ENCODE measurements around the gene ZNF718.
"Not testable (repeated sequence)": the region's sequence is repeated elsewhere in the genome, so short reads cannot be mapped to it uniquely, and the experiment has no call there.

Gene ZNF718

DNA sequence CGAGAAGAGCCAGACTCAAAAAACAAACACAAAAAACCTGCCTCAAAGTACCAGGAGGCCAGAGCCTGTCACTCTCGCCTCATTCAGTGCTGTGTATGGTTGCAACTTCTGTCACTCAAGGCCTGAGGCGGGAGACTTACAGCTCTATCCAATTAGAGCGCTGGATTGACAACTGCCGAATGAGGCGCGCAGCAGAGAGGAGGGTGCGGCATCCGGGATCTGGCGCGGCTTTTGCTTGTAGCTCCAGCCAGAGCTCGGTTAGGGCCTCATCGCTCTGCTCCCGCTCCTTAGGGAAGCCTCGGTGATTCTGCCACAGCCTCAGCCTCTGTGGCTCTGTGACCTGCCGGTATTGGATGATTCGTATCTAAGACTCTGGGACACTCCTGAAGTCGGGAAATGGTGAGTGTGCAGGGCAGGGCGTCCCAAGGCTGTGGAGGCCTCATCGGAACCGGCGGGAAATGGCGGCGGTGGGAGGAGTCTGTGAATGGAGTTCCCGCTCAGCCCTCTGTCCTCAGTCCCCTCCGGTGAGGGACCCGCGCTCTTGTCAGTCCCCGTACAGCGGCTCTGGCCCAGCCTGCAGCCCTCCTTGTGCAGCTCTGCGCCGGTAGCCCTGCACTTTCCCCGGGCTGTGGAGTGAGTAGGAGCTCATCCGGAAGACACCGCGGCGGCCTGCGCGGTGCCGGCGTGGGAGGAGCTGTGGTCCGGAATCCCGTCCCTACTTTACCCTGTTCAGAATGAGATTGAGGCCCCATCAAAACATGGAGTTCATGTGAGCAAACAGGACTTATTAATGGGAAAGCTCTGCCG, at the start of gene ZNF718:
ZNF718 (plus strand) TSS at position 227 of the 807 bp plus-strand sequence; CDS start at position 397, 170 bp downstream.
- FAIRE-seq: peak; percentile 70

DNA sequence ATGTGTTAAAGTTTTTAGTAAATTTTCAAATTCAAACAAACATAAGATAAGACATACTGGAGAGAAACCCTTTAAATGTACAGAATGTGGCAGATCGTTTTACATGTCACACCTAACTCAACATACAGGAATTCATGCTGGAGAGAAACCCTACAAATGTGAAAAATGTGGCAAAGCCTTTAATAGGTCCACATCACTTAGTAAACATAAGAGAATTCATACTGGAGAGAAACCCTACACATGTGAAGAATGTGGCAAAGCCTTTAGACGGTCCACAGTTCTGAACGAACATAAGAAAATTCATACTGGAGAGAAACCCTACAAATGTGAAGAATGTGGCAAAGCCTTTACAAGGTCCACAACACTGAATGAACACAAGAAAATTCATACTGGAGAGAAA, 38.4 kb upstream of the ZNF718 start:
- FAIRE-seq: no peak

DNA sequence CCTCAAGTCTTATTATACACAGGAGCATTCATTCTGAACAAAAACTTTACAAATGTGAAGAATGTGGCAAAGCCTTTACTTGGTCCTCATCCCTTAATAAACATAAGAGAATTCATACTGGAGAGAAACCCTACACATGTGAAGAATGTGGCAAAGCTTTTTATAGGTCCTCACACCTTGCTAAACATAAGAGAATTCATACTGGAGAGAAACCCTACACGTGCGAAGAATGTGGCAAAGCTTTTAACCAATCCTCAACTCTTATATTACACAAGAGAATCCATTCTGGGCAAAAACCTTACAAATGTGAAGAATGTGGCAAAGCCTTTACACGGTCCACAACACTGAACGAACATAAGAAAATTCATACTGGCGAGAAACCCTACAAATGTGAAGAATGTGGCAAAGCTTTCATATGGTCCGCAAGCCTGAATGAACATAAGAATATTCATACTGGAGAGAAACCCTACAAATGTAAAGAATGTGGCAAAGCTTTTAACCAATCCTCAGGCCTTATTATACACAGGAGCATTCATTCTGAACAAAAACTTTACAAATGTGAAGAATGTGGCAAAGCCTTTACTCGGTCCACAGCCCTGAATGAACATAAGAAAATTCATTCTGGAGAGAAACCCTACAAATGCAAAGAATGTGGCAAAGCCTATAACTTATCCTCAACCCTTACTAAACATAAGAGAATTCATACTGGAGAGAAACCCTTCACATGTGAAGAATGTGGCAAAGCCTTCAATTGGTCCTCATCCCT, 37.6 kb upstream of the ZNF718 start:
- FAIRE-seq: not testable (repeated sequence)

DNA sequence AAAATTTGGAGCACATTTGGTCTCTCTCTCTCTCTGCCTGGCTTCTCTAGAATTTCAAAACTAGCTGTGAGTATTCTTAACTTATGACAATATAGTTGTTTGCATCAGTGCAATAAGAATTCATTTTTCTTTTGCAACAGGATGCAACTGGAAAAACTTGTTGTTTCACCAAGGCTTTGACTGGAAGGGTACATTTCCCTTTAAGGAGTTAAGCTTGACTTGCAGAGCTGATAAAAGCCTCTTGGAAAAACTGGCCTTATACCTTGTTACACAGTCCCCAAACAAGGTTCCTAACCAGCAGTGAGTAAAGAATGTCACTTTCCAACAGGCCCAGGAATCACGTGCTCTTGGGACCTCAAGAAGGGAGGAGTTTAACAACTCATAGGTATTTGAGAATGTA, 25.9 kb upstream of the ZNF718 start:
- no peak for FAIRE-seq

DNA sequence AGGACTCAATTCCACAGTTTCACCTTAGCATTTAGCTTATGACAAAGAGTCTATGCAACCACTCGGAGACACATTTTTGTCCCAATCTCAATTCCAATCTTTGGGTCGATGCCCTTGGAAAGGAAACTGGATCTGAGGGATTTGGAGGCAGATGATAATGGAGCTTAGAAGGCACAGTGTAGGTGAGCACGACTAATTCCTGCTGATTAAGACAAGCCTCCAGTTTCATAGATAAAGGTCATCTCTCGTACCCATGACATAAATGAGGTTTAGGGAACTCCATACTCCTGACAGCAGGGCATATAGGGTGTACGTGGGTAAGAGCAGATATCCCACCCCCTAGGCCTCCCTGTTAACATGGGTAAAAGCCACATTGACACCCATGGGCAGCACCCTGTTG, 24.4 kb upstream of the ZNF718 start:
- FAIRE-seq: no peak

DNA sequence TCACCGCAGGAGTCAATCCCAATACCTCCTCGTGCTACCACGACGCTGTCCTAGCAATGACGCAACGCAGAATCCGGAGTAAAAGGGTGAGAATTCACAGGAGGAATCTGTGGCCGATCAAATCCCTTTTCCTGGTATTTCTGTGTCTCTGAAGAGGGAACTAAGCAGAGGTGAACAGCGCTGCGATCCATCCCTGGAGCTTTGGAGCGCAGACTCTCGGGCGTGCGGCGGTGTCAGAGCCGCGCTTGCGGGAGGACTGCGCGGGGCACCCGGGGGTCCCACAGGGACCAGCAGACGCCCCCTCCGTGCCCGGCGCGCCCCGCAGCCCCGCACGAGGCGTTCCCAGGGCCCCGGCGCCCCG, 17.2 kb upstream of the ZNF718 start:
- FAIRE-seq: no peak

DNA sequence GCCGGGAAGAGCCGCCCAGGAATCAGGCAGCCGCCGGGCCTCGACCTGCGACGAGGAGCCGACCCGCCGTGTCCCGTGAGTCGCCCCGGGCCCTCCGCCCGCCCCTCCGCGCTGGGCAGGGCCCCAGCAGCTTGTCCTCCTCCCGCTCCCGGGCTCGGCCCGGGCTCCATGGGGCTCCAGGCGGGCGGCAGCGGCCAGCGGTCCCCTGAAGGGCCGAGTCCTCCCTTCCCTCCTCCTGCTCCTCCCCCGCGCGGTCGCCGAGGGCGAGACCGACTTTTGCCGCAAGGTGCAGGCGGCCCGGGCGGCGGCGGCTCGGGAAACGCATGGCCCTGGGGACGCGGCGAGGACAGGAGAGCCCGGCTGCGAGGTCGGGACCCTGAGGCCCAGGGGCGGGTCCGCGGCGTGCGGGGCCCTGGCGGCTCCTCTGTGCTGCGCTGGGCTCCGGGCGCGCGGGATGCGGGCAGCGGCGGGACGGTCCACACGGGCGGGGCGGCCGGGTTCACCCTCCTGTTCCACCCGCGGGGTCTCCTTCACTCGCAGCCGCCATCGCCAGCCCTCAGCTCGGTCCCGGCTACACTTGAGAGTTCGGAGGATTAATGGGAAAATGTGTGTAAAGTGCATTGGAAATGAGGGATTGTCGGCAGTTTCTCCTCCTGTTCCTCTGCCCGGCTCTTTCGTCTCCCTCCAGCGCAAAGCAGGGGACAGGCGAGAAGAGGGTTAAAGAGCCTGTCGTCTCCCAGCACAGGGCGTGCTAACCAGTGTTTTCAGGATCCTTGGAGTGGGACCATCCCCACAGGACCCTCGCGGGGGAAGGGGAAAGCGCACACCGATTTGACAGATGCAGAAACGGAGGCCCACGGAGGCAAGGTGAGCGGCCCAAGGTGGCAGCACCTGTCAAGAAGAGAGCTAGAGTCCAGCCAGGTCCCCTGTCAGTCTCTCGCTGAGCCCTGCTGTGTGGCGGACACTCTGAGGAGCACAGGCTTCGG, 16.6 kb upstream of the ZNF718 start:
- no peak for FAIRE-seq

DNA sequence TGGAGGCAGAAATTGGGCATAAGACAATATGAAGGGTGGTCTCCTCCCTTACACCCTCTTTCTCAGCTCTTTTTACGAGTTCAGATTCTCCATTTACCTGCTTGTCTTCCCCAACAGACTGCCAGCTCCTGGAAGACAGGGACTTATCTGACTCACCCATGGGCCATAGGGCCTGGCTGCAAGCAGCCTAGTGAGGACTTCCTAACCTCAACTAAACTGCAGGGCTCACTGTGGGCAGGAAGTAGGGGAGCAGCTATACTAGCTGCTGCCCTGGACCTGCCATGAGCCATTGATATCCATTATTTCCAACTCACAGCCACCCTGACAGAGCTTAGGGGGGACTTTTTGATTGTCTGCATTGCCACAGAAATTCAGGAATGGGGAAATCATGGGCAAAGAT, 11.5 kb upstream of the ZNF718 start:
- no peak for FAIRE-seq

DNA sequence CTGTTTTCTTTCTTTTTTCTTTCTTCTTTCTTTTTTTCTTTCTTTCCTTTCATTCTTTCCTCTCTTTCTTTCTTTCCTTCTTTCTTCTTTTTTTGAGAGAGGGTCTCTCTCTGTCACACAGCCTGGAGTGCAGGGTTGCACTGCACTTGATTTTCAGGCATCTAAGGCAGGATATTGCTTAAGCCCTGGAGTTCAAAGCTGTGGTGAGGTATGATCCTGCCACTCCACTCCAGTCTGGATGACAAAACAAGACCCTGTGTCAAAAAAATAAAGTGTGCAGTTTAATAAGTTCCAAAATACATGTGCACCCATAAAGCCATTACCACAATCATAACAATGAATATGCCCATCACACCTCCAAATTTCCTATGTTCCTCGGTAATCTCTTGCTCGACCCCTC, 10.6 kb upstream of the ZNF718 start:
- no peak for FAIRE-seq

DNA sequence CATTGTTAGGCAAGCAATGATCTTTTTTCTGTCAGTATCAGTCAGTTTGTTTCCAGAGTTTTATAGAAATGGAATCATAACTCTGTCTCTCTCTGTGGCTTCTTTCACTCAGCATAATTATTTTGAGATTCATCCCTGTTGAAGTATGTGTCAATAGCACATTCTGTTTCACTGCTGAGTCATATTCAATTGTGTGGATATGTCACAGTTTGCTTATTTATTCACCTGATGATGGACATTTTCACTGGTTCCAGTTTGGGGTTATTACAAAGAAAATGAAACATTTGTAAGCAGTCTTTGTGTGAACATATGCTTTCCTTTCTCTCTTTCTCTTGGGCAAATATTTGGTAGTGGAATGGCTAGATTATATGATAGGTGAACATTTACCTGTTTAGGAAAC, 10.2 kb upstream of the ZNF718 start:
- FAIRE-seq: no peak

DNA sequence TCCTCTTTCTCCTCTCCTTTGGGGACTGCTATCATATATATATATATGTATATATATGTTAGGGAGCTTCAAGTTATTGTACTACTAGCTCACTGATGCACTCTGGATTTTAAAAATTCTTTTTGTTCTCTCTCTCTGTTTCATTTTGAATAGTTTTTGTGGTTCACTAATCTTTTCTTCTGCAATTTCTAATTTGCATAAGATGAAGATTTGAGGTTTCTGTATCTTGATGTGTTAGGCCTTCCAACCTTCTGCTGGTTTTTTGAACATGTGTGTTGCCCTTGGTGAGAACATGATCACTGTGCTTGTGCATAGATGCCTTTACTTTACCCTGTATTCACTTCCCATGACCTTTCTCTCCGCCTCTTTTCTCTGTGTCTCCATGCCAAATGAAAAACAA, 7.8 kb upstream of the ZNF718 start:
- no peak for FAIRE-seq

DNA sequence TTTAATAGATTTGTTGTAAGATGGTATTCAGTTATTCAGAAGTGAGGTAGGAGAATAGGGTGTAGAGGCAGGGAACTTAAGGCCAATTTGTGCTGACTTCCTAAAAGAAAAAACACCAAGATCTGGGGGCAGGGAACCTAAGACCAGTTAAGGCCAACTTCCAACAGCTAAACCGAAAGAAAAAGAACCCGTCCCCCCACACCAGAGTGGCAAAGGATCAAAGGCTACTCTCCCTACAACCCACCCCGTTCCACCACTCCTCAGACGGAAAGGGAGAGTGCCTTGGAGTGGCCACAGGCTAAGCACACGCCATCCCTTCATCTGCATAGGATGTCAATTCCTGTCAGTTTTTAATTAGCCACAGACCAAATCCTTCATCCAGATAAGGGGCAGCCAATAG, 3.7 kb upstream of the ZNF718 start:
- no peak for FAIRE-seq

DNA sequence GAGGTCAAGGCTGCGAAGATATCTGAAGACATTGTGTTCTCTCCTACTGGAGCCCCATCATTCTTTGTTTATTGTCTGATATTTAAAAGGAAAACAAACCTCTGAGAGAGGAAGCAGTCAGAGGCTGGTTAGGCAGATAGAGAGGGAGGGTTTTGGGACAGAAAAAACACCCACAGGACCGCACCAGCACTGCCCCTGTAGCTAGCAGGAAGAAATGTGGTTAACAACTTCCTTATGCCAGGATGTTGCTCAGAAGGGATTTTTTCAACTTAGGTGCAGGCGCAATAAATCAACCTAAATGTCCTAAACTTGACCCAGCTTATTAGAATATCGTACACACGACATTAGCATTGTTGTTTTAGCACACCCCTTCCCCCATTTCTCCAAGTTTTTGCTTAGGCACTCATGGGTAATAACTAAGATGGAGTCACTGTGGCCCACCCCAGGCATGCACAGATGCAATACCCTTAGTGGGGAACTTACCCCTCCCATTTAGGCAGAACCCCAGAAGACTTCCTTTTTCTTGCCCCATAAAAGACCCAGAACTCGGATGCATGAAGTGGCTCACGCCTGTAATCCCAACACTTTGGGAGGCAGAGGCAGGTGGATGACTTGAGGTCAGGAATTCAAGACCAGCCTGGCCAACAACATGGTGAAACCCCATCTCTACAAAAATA, 2.8 kb upstream of the ZNF718 start:
- no peak for FAIRE-seq

DNA sequence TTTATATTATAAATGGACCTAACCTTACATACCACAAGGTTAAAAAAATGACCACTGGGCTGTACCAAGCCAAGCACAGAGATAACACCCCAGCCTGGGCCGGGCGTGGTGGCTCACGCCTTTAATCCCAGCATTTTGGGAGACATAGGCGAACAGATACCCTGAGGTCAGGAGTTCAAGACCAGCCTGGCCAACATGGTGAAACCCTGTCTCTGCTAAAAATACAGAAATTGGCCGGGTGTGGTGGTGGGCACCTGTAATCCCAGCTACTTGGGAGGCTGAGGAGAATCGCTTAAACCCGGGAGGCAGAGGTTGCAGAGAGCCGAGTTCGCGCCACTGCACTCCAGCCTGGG, 403 bp upstream of the ZNF718 start:
- FAIRE-seq: not testable (repeated sequence)

DNA sequence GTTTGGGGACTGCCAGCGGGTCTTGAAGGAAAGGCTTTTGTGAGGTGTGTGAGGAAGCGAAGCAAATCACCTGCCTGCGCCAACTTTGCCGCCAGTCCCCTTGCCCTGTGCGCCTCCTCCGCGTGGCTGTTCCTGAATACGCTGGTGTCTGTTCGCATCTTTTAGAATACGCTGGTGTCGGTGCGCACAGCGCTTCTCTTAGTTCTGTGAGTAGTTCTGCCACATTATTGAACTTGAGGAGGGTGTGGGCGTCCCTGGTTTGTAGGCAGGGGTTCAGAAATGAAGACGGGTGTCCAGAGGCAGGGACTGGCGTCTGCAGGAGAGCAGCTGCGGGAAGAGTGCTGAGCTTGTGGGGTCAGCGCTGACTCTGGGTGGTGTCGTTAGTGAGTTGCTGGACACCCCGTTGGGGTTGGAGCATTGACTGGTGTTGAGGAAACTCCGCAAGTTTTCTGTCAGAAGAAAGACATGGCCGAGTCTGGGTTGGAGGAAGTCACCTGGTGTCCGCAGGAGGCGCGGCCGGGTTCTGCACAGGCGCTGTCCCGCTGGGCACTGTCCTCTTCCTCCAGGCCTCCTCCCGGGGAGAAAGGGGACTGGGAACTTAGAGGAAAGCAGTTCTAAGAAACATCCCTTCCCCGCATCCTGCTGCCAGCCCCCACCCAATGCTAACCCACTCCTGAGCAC, 930 bp downstream of the ZNF718 start:
- FAIRE-seq: no peak

DNA sequence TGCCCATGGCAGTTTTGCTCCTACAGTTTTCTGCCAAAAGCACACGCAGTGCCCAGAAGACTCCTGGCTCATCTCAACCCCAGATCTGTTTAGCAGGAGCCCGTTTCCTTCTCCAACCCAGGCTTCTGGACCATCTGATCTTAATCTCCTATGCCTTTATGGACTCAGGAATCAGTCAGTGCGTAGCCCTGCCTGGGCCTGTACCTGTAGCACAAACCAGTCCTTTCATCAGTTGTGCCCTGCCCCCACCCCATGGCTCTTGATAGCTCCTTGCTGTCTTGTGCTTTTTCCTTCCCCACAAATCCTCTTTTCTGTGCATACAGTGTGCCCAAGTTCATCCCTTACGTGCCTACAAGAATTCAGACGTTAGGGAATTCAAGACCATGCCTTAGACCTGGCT, 1.5 kb downstream of the ZNF718 start:
- no peak for FAIRE-seq

DNA sequence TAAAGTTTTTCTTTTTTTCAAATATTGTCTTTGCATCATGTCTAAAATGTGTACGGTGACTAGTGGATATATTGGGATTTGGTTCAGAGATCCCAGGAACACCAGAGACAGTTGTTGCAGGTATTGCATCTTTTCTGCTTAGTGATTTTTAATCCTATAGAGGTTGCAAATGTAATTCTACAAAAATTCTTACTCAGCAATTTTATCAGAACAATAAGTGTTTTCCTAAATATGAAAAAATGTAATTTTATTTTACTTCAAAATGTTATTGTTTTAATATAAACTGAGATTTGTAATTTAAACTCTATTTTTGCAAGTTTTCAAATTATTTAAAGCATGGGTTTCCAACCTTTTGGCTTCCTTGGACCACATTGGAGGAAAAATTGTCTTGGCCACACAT, 8.2 kb downstream of the ZNF718 start:
- no peak for FAIRE-seq

DNA sequence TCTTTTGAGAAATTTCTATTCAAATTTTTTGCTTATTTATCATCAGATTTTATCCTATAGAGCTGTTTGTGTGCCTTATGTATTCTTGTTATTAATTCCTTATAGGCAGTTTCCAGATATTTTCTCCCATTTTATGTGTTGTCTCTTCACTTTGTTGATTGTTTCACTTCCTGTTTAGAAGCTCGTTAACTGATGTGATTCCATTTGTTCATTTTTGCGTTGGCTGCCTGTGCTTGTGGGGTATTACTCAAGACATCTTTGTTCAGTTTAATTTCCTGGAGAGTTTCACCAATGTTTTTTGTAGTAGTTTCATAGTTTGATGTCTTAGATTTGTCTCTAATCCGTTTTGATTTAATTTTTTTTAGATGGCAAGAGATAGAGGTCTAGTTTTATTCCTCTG, 14.6 kb downstream of the ZNF718 start:
- FAIRE-seq: no peak

DNA sequence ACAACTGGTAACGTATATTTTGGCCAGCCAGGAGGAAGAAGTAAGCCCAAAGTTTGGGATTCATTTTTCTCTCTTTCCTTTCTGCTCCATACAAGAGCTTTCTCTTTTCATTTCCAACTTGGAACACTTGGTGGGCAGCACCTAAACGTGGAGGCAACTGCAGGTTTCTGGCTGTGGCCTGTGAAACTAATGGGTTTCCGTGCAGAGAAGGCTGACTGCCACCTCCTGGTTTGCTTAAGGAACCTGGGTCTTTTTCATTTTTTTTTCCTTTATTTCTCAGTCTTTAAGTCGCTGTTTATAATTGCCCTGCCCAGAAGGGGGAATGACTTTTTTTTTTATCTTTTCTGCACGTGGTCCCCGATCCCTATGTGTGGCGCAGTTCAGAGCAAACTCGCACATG, 15.4 kb downstream of the ZNF718 start:
- no peak for FAIRE-seq

DNA sequence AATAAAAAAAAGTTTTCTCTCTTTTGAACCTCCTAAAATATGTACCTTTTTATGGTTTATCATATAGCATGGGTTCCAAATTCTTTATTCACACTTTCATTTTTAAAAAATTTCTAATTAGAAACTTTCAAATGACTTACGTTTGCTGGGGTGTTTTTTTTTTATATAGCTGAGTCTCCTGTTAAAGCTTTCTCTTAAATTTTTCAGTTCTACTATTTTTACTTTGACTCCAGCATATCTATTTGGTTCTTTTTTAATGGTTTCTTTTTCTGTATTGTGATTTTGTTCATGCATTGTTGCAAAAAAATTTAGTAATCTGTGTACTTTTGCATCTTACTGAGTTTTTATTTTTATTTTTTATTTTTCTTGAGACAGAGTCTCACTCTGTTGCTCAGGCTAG, 22.3 kb downstream of the ZNF718 start:
- no peak for FAIRE-seq

DNA sequence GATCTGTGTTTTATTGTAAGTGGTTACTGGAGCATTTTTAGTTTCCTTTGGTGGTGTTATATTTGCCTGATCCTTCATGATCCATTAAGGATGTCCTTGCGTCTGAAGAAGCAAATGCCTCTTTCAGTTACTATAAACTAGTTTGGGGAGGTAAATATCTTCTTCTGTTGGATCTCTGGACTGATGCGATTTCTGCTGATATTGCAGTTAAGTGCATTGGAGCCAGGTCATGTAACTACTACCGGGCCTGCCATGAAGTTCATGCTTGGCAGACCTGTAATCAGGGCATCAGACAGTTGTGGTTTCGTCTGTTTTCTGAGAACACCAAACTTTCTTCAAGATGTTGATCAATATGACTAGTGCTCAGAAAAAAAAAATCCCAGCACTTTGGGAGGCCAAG, 22.9 kb downstream of the ZNF718 start:
- no peak for FAIRE-seq
